Measurements from ENCODE around the gene RNF115.

- TF ChIP-seq, protein P1, sequence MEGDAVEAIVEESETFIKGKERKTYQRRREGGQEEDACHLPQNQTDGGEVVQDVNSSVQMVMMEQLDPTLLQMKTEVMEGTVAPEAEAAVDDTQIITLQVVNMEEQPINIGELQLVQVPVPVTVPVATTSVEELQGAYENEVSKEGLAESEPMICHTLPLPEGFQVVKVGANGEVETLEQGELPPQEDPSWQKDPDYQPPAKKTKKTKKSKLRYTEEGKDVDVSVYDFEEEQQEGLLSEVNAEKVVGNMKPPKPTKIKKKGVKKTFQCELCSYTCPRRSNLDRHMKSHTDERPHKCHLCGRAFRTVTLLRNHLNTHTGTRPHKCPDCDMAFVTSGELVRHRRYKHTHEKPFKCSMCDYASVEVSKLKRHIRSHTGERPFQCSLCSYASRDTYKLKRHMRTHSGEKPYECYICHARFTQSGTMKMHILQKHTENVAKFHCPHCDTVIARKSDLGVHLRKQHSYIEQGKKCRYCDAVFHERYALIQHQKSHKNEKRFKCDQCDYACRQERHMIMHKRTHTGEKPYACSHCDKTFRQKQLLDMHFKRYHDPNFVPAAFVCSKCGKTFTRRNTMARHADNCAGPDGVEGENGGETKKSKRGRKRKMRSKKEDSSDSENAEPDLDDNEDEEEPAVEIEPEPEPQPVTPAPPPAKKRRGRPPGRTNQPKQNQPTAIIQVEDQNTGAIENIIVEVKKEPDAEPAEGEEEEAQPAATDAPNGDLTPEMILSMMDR (IDR thresholded peaks at IDR 0.05) = no peak
- TF ChIP-seq POLR2A (IDR thresholded peaks at IDR 0.05) (no peak), EP300 (IDR thresholded peaks at IDR 0.05) (no peak)
Measured at GRCh38 chr1:145788580-145788979, 35.3 kb downstream of the RNF115 start.

Measured in ovary (tissue), 3 donors.